Stimulated activated CD8-positive, alpha-beta memory T cell treated with anti-CD3 and anti-CD28 coated beads, Interleukin-12 subunit alpha, Interleukin-12 subunit beta, amount 100 ng/mL, for 24 hours (primary cell): ENCODE data around the gene TRMT44.
"Not testable (repeated sequence)": the region's sequence is repeated elsewhere in the genome, so short reads cannot be mapped to it uniquely, and the experiment has no call there.

Experiments
- DNase-seq: peaks from one replicate; pipeline ENCODE4 v3.0.0-alpha.2; 2020; ENCODE audit errors: extremely low read depth

Gene TRMT44

DNA sequence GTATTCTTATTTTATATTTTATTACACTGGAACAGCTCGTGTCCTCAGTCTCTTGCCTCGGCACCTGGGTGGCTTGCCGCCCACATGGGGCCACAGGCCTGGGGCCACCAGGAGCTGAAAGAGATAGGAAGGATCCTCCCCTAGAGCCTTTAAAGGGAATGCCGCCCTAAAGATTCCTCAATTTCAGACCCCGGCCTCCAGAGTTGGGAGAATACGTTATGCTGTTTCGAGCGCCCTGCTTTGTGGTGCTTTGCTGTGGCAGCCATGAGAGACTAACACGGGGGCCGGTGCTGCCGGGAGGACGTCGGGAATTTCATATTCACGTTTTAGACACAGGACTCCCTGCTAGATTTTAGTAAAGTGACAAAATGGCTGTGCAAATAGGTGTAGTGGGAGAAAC is 33.3 kb upstream of the TRMT44 start:
- no peak for DNase-seq

DNA sequence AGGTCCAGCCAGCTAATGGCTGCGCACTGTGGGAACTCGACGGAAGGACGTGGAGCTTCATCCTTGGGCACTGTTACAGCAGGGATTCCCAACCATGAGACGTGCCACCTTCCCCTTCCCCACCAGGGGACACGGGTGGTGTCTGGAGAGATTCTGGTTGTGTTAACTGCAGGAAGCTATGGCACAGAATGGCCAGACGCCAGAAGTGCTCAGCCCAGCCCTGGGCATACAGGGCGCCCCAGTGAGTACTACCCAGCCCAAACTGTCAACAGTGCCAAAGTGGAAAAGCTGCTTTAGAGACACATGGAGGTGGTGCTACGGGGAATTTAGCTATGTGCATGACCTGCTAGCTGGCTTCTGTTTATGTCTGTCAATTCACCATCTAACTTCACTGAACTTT is 32.8 kb upstream of the TRMT44 start:
- no peak for DNase-seq

DNA sequence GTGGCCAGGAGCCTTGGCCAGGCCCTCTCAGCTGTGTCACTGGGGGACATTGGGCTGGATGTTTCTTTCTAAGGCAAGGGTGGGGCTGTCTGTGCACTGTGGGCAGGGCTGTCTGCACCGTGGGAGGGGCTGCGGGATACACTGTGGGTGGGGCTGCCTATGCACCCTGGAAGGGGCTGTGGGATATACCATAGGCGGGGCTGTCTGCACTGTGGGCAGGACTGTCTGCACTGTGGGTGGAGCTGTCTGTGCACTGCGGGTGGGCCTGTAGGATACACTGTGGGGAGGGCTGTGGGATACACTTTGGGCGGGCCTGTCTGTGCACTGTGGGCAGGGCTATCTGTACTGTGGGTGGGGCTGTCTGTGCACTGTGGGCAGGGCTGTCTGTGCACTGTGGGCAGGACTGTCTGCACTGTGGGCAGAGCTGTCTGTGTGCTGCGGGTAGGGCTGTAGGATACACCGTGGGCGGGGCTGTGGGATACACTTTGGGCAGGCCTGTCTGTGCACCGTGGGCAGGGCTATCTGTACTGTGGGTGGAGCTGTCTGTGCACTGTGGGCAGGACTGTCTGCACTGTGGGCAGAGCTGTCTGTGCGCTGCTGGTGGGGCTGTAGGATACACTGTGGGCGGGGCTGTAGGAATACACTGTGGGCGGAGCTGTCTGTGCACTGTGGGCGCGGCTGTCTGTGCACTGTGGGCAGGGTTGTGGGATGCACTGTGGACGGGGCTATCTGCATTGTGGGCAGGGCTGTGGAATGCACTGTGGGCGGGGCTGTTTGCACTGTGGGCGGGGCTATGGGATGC is 31.1 kb upstream of the TRMT44 start:
- DNase-seq, result no peak

GRCh38 chr4:8410066-8410625 is 30.4 kb upstream of the TRMT44 start:
- DNase-seq, result no peak

DNA sequence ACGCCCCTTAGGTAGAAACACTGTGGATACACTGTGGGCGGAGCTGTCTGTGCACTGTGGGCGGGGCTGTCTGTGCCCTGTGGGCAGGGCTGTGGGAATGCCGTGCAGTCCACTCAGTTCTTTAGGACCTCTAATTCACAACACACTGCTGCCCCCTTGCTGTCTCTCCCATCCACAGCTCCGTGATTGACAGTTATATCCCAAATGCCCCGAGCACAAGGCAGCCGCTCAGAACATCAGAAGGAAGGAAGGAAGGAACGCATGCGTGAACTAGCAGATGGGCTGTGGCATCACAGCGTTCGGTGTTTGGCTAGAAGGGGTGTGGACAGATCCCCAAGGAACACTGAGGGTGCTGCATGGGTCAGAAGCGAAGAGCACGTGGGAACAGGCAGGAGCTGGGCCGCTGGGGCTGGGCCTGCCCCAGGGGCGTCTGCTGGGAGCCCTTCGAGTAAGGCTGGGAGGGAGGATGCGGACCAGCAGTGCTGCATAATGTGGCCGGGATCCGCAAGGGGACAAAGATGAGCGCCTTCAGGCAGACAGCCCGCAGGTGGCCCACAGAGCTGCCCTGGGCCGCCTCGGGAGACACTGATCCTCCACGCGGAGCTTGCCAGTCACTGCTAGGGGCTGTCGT is 29.8 kb upstream of the TRMT44 start:
- no peak for DNase-seq

- DNase-seq, result no peak
Measured at GRCh38 chr4:8411351-8412180, 29.0 kb upstream of the TRMT44 start.

DNA sequence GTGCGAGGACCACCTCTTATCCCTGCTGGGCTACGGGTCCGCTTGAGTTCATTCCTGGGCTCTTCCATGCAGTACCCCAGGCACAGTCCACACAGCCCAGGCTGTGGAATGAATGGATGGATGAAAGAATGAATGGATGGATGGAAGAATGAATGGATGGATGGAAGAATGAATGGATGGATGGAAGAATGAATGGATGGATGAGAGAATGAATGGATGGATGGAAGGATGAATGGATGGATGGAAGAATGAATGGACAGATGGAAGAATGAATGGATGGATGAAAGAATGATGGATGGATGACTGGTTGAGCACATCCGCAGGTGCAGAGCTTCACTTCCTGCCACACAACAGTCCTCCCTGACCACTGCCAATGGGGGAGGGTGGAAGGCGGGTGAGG is 28.3 kb upstream of the TRMT44 start:
- no peak for DNase-seq

DNA sequence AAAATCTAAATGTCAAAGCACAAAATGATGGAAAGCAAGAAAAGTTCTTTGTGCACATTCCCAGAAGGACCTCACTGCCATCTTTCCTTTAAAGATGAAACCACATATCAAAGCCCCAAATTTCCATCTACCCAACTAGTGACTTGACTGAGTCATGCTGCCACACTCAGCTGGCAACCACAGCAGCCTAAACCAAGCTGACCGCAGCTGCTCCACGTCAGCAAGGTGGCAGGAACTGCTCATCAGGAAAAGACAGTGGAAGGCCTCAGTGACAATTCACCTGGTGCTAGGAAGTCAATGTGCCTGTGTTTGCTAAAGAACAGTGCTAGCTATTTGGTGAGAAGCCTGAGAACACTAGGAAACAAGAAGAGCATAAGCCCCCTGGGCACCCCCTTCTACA is 26.2 kb upstream of the TRMT44 start:
- DNase-seq, result no peak

GRCh38 chr4:8417071-8417614 is 23.4 kb upstream of the TRMT44 start:
- no peak for DNase-seq

GRCh38 chr4:8419222-8420041 is 21.1 kb upstream of the TRMT44 start:
- peak; percentile 41 for DNase-seq

DNA sequence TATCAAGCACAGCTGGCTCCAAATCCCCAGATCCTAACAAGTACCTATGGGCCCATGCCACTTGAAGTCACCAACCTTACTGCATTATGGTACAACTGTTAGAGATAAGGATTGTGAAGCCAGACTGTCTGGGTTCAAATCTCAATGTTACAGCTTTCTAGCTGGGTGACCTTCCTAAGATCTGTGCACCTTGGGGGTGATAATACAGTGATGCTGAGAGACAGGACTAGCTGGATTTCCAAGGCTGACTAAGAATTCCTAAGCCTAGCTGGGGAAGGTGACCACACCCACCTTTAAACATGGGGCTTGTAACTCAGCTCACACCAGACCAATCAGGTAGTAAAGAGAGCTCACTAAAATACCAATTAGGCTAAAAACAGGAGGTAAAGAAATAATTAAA is 20.4 kb upstream of the TRMT44 start:
- not testable (repeated sequence) for DNase-seq

- no peak for DNase-seq
Measured at GRCh38 chr4:8422327-8422726, 18.2 kb upstream of the TRMT44 start.

DNA sequence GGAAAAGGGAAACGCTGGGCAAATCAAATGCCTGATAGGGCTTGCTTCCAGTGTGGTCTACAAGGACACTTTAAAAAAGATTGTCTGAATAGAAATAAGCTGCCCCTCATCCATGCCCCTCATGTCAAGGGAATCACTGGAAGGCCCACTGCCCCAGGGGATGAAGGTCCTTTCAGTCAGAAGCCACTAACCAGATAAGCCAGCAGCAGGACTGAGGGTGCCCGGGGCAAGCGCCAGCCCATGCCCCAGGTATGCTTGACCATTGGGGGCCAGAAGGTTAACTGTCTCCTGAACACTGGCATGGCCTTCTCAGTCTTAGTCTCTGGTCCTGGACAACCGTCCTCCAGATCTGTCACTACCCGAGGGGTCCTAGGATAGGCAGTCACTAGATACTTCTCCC is 17.8 kb upstream of the TRMT44 start:
- no peak for DNase-seq

DNA sequence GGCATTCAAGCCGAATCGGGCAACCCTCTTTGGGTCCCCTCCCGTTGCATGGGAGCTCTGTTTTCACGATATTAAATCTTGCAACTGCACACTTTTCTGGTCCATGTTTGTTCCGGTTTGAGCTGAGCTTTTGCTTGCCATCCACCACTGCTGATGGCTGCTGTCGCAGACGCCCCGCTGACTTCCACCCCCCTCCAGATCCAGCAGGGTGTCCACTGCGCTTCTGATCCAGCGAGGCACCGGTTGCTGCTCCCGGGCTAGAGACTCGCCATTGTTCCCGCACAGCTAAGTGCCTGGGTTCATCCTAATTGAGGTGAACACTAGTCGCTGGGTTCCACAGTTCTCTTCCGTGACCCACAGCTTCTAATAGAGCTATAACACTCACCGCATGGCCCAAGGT is 13.3 kb upstream of the TRMT44 start:
- no peak for DNase-seq

DNA sequence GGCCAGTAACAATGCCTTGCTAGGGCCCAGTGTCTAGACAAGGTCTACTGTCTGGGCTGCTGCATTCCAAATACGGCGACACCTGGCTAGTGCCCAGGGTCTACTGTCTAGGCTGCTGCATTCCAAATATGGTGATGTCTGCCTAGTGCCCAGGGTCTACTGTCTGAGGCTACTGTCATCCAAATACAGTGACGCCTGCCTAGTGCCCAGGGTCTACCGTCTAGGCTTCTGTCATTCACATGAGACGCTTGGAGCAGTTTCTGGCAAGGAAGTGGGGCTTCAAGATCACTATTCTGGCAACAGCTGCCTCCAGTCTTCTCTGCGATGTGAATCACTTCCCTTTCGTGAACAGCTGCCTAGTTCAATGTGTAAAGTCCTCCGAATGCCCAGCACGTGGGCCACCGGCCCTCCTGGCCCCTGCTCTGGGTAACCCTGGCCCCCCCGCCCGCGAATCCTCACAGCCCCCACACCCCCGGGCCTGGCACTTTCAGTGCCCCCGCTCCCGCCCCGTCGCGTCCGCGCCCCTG is 12.8 kb upstream of the TRMT44 start:
- no peak for DNase-seq

DNA sequence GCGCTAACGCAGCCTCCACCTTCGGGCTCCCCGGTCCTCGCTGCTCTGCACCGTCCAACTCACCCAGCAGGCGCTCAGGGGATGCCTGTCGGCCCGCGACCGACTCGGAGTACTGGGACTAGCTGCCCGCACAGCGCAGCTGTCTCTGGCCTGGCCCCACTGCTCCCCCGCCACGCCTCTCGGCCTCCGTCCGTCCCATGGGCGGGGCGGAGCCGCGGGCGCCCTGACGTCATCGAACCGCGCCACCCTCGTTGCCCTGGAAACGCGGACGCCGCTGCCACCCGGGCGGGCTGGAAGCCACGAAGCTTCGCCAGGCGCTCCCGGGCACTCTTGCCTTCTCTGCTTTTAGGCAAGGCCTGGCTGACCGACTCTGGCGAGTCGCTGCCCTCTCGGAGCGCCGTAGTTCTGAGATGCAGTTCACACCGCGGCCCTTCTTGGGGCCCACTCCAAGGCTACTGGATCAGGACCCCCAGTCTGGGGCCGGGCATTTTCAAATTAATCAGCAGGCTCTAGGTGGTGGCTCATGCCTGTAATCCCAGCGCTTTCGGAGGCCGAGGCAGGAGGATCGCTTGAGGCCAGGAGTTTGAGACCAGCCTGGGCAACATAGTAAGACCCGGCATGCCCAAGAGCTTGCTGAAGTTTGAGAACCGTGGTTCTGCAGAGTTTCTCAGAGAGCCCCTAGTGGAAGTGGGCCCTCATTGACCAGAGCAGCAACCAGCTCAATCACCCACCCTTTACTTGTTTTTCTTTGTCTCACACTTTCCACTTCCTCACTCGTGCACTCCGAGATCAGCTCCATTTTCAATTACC is 12.1 kb upstream of the TRMT44 start:
- DNase-seq, result peak; percentile 80

- no peak for DNase-seq
Measured at GRCh38 chr4:8431553-8431952, 9.0 kb upstream of the TRMT44 start.

DNA sequence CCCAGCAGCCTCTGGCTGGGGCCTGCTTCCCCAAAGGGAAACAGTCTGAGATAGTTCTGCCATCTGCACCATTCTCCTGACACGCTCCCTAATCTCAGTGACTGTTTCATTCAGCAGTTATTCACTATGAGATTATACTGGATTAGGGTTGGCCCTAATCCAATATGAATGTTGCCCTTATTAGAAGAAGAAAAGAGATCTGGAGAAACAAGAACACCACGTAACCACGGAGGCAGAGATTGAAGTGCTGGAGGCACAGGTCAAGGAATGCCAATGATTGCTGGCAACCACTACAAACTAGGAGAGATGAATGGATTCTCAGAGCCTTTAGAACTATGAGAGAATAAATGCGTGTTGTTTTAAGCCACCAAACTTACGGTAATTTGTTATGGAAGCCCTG is 7.4 kb upstream of the TRMT44 start:
- no peak for DNase-seq

- no peak for DNase-seq
Measured at GRCh38 chr4:8434251-8435073, 6.1 kb upstream of the TRMT44 start.
